ENCODE results near the gene CEMP1.

DNA sequence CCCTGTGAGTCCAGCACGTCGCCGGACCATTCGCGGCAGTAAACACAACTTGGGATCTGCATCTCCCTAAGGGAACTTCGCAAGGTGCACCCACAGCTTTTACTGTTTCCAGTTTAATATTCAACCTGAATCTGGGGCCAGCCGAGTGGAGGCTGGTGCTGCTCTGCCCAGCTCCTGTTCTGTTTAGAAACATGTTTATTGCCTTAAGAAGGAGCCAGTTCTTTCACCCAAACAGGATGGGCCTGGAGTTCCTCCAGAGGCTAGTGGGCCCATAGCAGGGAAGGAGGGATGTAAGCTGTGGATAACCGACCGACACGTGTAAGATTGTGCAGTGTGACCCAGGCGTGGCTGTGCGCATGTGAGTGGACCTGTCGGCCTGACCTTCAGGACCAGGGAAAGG, 38.9 kb downstream of the CEMP1 start:
- TF ChIP-seq CTCF (IDR thresholded peaks at IDR 0.05) (no peak), EZH2 (IDR thresholded peaks at IDR 0.05; ENCODE audit: borderline replicate concordance, insufficient read depth, low read depth, low read length, poor library complexity, severe bottlenecking) (no peak)
